CD4-positive, alpha-beta memory T cell (primary cell): ENCODE results near the gene AQP3. TPM values are rescaled to one million over a fixed set of nuclear protein-coding genes. Genes with fewer than 3 reads are reported as not detected.

Experiments
- CTCF ChIA-PET: fragments of 350-600 bp; sonication (Branson Sonifier 250); formaldehyde crosslinking; loops from one replicate; lab custom pipeline; 2021; ENCODE audit warnings: inconsistent platforms; ENCODE audit not compliant: partially characterized antibody; lab: Charles Lee
- POLR2A ChIA-PET: fragments of 350-600 bp; sonication (Branson Sonifier 250); formaldehyde crosslinking; loops from one replicate; lab custom pipeline; 2021; ENCODE audit not compliant: partially characterized antibody; lab: Charles Lee
- DNase-seq, 5 donors: peaks; one replicate each; pipeline versions ENCODE4 v3.0.0 to v3.0.0-alpha.2; 2020 to 2022; ENCODE audit warnings: mixed read lengths in 1 of 5
- H3K27ac ChIP-seq: one replicate; pipeline ENCODE4 v1.7.0; 2013; ENCODE audit warnings: low read depth, low read length
- H3K27me3 ChIP-seq: 2 replicates; pipeline ENCODE4 v1.7.0; 2013; ENCODE audit warnings: mild to moderate bottlenecking, low read length, moderate library complexity; ENCODE audit not compliant: insufficient read depth
- H3K36me3 ChIP-seq: 2 replicates; pipeline ENCODE4 v1.7.0; 2013; ENCODE audit warnings: mild to moderate bottlenecking, low read length, moderate library complexity; ENCODE audit not compliant: insufficient read depth
- H3K4me1 ChIP-seq: 2 replicates; pipeline ENCODE4 v1.7.0; 2013; ENCODE audit warnings: mild to moderate bottlenecking, low read length, moderate library complexity; ENCODE audit not compliant: insufficient read depth
- H3K4me3 ChIP-seq, 2 donors: one replicate each; pipeline ENCODE4 v1.7.0; 2013; ENCODE audit warnings: low read length in 2 of 2, mild to moderate bottlenecking in 1 of 2
- H3K9me3 ChIP-seq, 2 donors: one replicate each; pipeline ENCODE4 v1.7.0; 2013; ENCODE audit warnings: low read length in 2 of 2, control low read depth in 1 of 2; ENCODE audit not compliant: control insufficient read depth in 1 of 2
- H3K27ac Mint-ChIP-seq, 7 donors: one replicate each; pipeline ENCODE4 v1.8.0; 2020 to 2021; ENCODE audit warnings: mixed read lengths in 7 of 7, mild to moderate bottlenecking in 6 of 7, inconsistent platforms in 3 of 7, moderate library complexity in 3 of 7
- H3K27me3 Mint-ChIP-seq, 2 donors: one replicate each; pipeline ENCODE4 v1.8.0; 2020 to 2021; ENCODE audit warnings: mixed read lengths in 2 of 2
- H3K36me3 Mint-ChIP-seq, 2 donors: one replicate each; pipeline ENCODE4 v1.8.0; 2020 to 2021; ENCODE audit warnings: mixed read lengths in 2 of 2, inconsistent platforms in 1 of 2, mild to moderate bottlenecking in 1 of 2
- H3K4me1 Mint-ChIP-seq, 4 donors: one replicate each; pipeline ENCODE4 v1.8.0; 2020 to 2021; ENCODE audit warnings: mixed read lengths in 4 of 4, mild to moderate bottlenecking in 1 of 4
- H3K4me3 Mint-ChIP-seq, 8 donors: one replicate each; pipeline ENCODE4 v1.8.0; 2020 to 2021; ENCODE audit warnings: mixed read lengths in 8 of 8, mild to moderate bottlenecking in 7 of 8, moderate library complexity in 6 of 8, inconsistent platforms in 3 of 8
- H3K9me3 Mint-ChIP-seq, 8 donors: one replicate each; pipeline ENCODE4 v1.8.0; 2020 to 2021; ENCODE audit warnings: mixed read lengths in 8 of 8, mild to moderate bottlenecking in 5 of 8, inconsistent platforms in 3 of 8, moderate library complexity in 1 of 8
- intact Hi-C: fragments of 100-400 bp; cut with micrococcal nuclease; formaldehyde crosslinking; loops from one replicate; pipeline ENCODE4 v1.15.1; 2023
- polyA plus RNA-seq, 2 donors: library from polyadenylated mRNA; unstranded; fragments of 300-500 nt; fragmentation: Illumina TruSeq; gene quantifications; one replicate each; pipeline ENCODE4 v1.2.3, GENCODE V29; 2021
- total RNA-seq, 2 experiments: library from RNA; stranded (reverse); gene quantifications; one replicate each; pipeline ENCODE4 v1.2.3, GENCODE V29; 2021

Gene AQP3
- total and polyA plus RNA-seq, 4 experiments from 2014 or later = 172 to 562 (median 328) TPM

DNA sequence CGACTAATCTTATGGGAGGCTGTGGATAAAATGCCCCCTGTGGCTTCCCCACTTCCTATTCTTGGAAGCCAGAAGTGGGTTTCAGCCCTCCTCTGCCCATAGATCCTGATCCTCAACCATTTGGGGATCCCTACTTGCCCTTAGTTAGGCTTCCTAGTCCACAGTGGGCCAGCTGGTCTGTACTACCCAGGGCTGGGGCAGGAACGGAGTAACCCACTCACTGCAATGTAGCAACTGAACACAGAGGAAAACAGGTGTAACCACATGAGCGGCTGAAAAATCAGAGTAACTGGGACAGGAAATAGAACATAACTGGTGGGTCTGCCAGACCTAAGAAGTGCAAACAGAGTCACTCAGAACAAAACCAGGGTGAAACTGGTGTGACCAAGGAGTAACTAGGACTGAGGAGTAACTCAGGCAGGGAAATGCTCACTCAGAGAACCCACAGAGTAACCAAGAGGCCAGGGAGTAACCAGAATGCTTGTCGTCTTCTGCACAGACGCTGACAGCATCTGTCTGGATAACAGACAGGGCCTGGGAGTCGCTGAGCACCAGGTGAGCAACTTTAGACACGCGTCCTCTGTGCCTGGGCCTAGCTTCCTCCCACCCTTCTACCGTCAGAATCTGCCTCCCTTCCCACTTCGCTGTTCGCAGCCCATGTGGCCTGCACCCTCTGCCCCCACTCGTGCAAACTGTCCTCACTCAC is 1.0 kb downstream of the AQP3 start:
- Mint-ChIP-seq H3K4me3 (peak overlapping the region; percentile 92 to 98 (median 94)), H3K36me3 (peaks cover 35 to 48% of the 10 kb centered on the region in 2 donors), H3K27me3 (no peaks in the 10 kb centered on the region), H3K9me3 (no peaks in the 10 kb centered on the region), H3K27ac (peak overlapping the region; percentile 94 to 98 (median 95)), H3K4me1 (peaks cover 30 to 81% (median 48%) of the 10 kb centered on the region in 4 donors)
- intact Hi-C loops = loop anchor here (1.0 to 5.0 kb wide), 6 partner anchors 12 to 154 kb away; partner anchors contain the start of genes NFX1 and NOL6
- peak; percentile 78 to 90 (median 82) for DNase-seq
- Histone ChIP-seq H3K27me3 (no peaks in the 10 kb centered on the region), H3K4me1 (peaks cover 70% of the 10 kb centered on the region), H3K36me3 (peaks cover 28% of the 10 kb centered on the region), H3K9me3 (no peaks in the 10 kb centered on the region), H3K4me3 (peak overlapping the region; percentile 68 to 73), H3K27ac (peak overlapping the region; percentile 75)
- ChIA-PET POLR2A (interaction anchor here (0.6 to 17.8 kb wide), 16 partner anchors 10 to 1174 kb away, joined by 3 to 299 read pairs (median 7); partner anchors contain the start of genes B4GALT1, BAG1, DCTN3 and NFX1), CTCF (interaction anchor here (0.9 to 16.3 kb wide), 8 partner anchors 9 to 72 kb away, joined by 3 to 562 read pairs (median 18); partner anchors contain the start of gene NOL6)

GRCh38 chr9:33445389-33446239 is 1.8 kb downstream of the AQP3 start:
- no peaks in the 10 kb centered on the region for H3K27me3 ChIP-seq
- POLR2A ChIA-PET = interaction anchor here (2.5 to 17.8 kb wide), 7 partner anchors 10 to 156 kb away, joined by 17 to 299 read pairs (median 24); partner anchors contain the start of genes NFX1 and NOL6
- CTCF ChIA-PET = interaction anchor here (13.7 to 16.3 kb wide), 2 partner anchors 24 to 31 kb away, joined by 345 to 562 read pairs; partner anchors contain the start of gene NOL6
- peak overlapping the region; percentile 94 to 98 (median 95) for H3K27ac Mint-ChIP-seq
- H3K27ac ChIP-seq = peak overlapping the region; percentile 75
- no peaks in the 10 kb centered on the region for H3K9me3 ChIP-seq
- peaks cover 30 to 78% (median 51%) of the 10 kb centered on the region in 4 donors for H3K4me1 Mint-ChIP-seq
- H3K27me3 Mint-ChIP-seq = no peaks in the 10 kb centered on the region
- no peaks in the 10 kb centered on the region for H3K9me3 Mint-ChIP-seq
- intact Hi-C loops = loop anchor here (1.0 to 5.0 kb wide), 6 partner anchors 13 to 153 kb away; partner anchors contain the start of genes NFX1 and NOL6
- peak overlapping the region; percentile 92 to 98 (median 94) for H3K4me3 Mint-ChIP-seq
- peaks cover 34% of the 10 kb centered on the region for H3K36me3 ChIP-seq
- H3K36me3 Mint-ChIP-seq = peaks cover 42 to 55% of the 10 kb centered on the region in 2 donors
- peak; percentile 33 to 81 (median 44) for DNase-seq
- H3K4me1 ChIP-seq = peaks cover 72% of the 10 kb centered on the region
- peak overlapping the region; percentile 68 to 73 for H3K4me3 ChIP-seq

DNA sequence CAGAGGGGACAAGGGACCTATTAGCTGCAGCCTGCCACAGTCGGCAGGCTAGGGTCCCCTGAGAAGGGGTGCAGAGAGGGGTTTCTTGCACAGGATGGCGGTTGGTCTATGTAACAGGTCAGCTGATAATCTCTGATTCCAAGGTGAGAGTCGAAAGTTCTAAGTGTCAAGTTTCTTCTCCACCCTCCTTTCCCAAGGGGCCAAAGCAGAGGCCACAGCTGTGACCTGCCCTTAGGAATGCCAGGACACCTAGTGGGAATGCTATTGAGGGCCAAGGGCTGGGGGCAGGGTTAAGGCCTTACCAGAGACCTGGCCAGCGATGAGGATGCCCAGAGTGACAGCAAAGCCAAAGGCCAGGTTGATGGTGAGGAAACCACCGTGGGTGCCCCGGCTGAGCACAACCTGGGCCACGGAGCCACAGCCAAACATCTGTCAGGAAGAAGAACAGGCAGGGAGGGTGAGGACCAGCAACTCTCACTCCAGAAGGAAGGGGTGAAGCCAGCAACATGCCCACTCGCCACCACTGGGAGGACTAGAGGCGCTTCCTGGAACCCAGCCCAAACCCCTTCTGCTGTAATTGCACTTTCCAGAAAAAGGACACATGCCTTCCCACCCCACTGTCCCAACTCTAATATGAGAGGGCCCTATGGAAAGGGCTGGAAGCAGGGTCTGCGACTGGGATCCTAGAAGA is 3.8 kb downstream of the AQP3 start:
- H3K27ac ChIP-seq = peak overlapping the region; percentile 24
- intact Hi-C loops = no loop called here
- H3K27ac Mint-ChIP-seq = peak overlapping the region; percentile 81 to 98 (median 95)
- no peaks in the 10 kb centered on the region for H3K27me3 Mint-ChIP-seq
- no peak overlapping the region for H3K4me3 ChIP-seq
- ChIA-PET CTCF (interaction anchor here (1.0 to 16.3 kb wide), 4 partner anchors 10 to 40 kb away, joined by 3 to 562 read pairs (median 178); partner anchors contain the start of gene NOL6), POLR2A (interaction anchor here (0.6 to 17.8 kb wide), 7 partner anchors 10 to 918 kb away, joined by 3 to 299 read pairs (median 4); no protein-coding TSS in a partner anchor)
- H3K4me1 ChIP-seq = peaks cover 79% of the 10 kb centered on the region
- H3K9me3 ChIP-seq = no peaks in the 10 kb centered on the region
- H3K4me3 Mint-ChIP-seq = peak overlapping the region in 7 of 8 donors; percentile 31 to 98 (median 55)
- H3K9me3 Mint-ChIP-seq = no peaks in the 10 kb centered on the region
- peaks cover 49 to 66% of the 10 kb centered on the region in 2 donors for H3K36me3 Mint-ChIP-seq
- peaks cover 35% of the 10 kb centered on the region for H3K36me3 ChIP-seq
- no peaks in the 10 kb centered on the region for H3K27me3 ChIP-seq
- peak in 1 of 5 donors; percentile 34 for DNase-seq
- peaks cover 29 to 89% (median 60%) of the 10 kb centered on the region in 4 donors for H3K4me1 Mint-ChIP-seq

GRCh38 chr9:33443047-33443446 is 4.3 kb downstream of the AQP3 start:
- H3K4me3 Mint-ChIP-seq = peak overlapping the region in 2 of 8 donors; percentile 24 to 52
- H3K4me1 Mint-ChIP-seq = peaks cover 26 to 85% (median 56%) of the 10 kb centered on the region in 4 donors

GRCh38 chr9:33442125-33442524 is 5.3 kb downstream of the AQP3 start:
- POLR2A ChIA-PET = interaction anchor here (0.7 to 17.8 kb wide), 4 partner anchors 9 to 32 kb away, joined by 3 to 299 read pairs (median 34); partner anchors contain the start of gene NOL6
- peak in 1 of 5 donors; percentile 35 for DNase-seq
- H3K4me1 Mint-ChIP-seq = peaks cover 31 to 83% (median 57%) of the 10 kb centered on the region in 4 donors

More at GRCh38 chr9:33443047-33443446, 4.3 kb downstream of the AQP3 start:
- Mint-ChIP-seq H3K36me3 (peaks cover 49 to 66% of the 10 kb centered on the region in 2 donors), H3K27me3 (no peaks in the 10 kb centered on the region), H3K9me3 (no peaks in the 10 kb centered on the region), H3K27ac (peak overlapping the region in 5 of 7 donors; percentile 22 to 95 (median 81))
- Histone ChIP-seq H3K4me1 (peaks cover 73% of the 10 kb centered on the region), H3K36me3 (peaks cover 35% of the 10 kb centered on the region), H3K4me3 (no peak overlapping the region), H3K9me3 (no peaks in the 10 kb centered on the region), H3K27ac (peak overlapping the region; percentile 24), H3K27me3 (no peaks in the 10 kb centered on the region)
- ChIA-PET POLR2A (interaction anchor here (1.3 to 17.8 kb wide), 4 partner anchors 10 to 27 kb away, joined by 4 to 299 read pairs (median 34); no protein-coding TSS in a partner anchor), CTCF (interaction anchor here (1.0 to 13.7 kb wide), 3 partner anchors 10 to 40 kb away, joined by 3 to 345 read pairs (median 11); no protein-coding TSS in a partner anchor)
- peak in 1 of 5 donors; percentile 8 for DNase-seq
- intact Hi-C loops = no loop called here

GRCh38 chr9:33440609-33441008 is 6.8 kb downstream of the AQP3 start:
- H3K4me3 ChIP-seq = no peak overlapping the region
- POLR2A ChIA-PET = interaction anchor here (0.6 to 17.8 kb wide), 5 partner anchors 18 to 69 kb away, joined by 3 to 299 read pairs (median 5); partner anchors contain the start of gene NOL6
- peaks cover 31 to 74% (median 50%) of the 10 kb centered on the region in 4 donors for H3K4me1 Mint-ChIP-seq
- H3K36me3 ChIP-seq = peaks cover 35% of the 10 kb centered on the region
- H3K9me3 Mint-ChIP-seq = no peaks in the 10 kb centered on the region
- DNase-seq = no peak
- intact Hi-C loops = no loop called here
- no peaks in the 10 kb centered on the region for H3K27me3 Mint-ChIP-seq
- H3K4me1 ChIP-seq = peaks cover 56% of the 10 kb centered on the region
- H3K27ac Mint-ChIP-seq = peak overlapping the region in 6 of 7 donors; percentile 10 to 93 (median 58)
- no peak overlapping the region for H3K27ac ChIP-seq
- no peak overlapping the region for H3K4me3 Mint-ChIP-seq
- H3K36me3 Mint-ChIP-seq = peaks cover 45 to 52% of the 10 kb centered on the region in 2 donors
- CTCF ChIA-PET = interaction anchor here (1.3 to 13.7 kb wide), 4 partner anchors 8 to 26 kb away, joined by 3 to 345 read pairs (median 5); no protein-coding TSS in a partner anchor
- H3K27me3 ChIP-seq = no peaks in the 10 kb centered on the region
- no peaks in the 10 kb centered on the region for H3K9me3 ChIP-seq

More at GRCh38 chr9:33442125-33442524, 5.3 kb downstream of the AQP3 start:
- H3K36me3 ChIP-seq = peaks cover 35% of the 10 kb centered on the region
- Mint-ChIP-seq H3K9me3 (no peaks in the 10 kb centered on the region), H3K36me3 (peaks cover 49 to 66% of the 10 kb centered on the region in 2 donors), H3K27me3 (no peaks in the 10 kb centered on the region), H3K4me3 (peak overlapping the region in 1 of 8 donors; percentile 35), H3K27ac (no peak overlapping the region)
- H3K9me3 ChIP-seq = no peaks in the 10 kb centered on the region
- intact Hi-C loops = no loop called here
- no peak overlapping the region for H3K27ac ChIP-seq
- H3K27me3 ChIP-seq = no peaks in the 10 kb centered on the region
- CTCF ChIA-PET = interaction anchor here (1.3 to 13.7 kb wide), 4 partner anchors 9 to 27 kb away, joined by 4 to 345 read pairs (median 5); no protein-coding TSS in a partner anchor
- H3K4me3 ChIP-seq = no peak overlapping the region
- H3K4me1 ChIP-seq = peaks cover 68% of the 10 kb centered on the region
